ENCODE measurements around the gene HPN.

GRCh38 chr19:35073516-35073915 lies 32.0 kb downstream of the HPN start:
- TF ChIP-seq CTCF (IDR thresholded peaks at IDR 0.05), result no peak
- no peak for TF ChIP-seq ZFX (IDR thresholded peaks at IDR 0.05; ENCODE audit: borderline replicate concordance)

All from 22Rv1 (cell line).